HUES6 (cell line): ENCODE data around the gene SUPT5H.
"Not testable (repeated sequence)": the region's sequence is repeated elsewhere in the genome, so short reads cannot be mapped to it uniquely, and the experiment has no call there.

Experiments used
- H3K27ac ChIP-seq: 2 replicates; pipeline ENCODE4 v1.7.0; 2013; ENCODE audit warnings: low read depth, mild to moderate bottlenecking, low read length, inconsistent platforms
- H3K27me3 ChIP-seq: 2 replicates; pipeline ENCODE4 v1.6.1; 2013; ENCODE audit warnings: low read length; ENCODE audit not compliant: control insufficient read depth, insufficient read depth
- H3K36me3 ChIP-seq: 2 replicates; pipeline ENCODE4 v1.6.1; 2013; ENCODE audit warnings: low read length; ENCODE audit not compliant: control insufficient read depth, insufficient read depth
- H3K4me1 ChIP-seq: 2 replicates; pipeline ENCODE4 v1.6.1; 2013; ENCODE audit warnings: low read length; ENCODE audit not compliant: control insufficient read depth, insufficient read depth
- H3K4me3 ChIP-seq: 2 replicates; pipeline ENCODE4 v1.5.1; 2013; ENCODE audit warnings: low read depth, low read length
- H3K9ac ChIP-seq: one replicate; pipeline ENCODE4 v1.6.1; 2013; ENCODE audit warnings: mild to moderate bottlenecking, low read length
- H3K9me3 ChIP-seq: 2 replicates; pipeline ENCODE4 v1.6.1; 2013; ENCODE audit warnings: low read depth, low read length; ENCODE audit not compliant: control insufficient read depth, insufficient read depth

The SUPT5H gene

DNA sequence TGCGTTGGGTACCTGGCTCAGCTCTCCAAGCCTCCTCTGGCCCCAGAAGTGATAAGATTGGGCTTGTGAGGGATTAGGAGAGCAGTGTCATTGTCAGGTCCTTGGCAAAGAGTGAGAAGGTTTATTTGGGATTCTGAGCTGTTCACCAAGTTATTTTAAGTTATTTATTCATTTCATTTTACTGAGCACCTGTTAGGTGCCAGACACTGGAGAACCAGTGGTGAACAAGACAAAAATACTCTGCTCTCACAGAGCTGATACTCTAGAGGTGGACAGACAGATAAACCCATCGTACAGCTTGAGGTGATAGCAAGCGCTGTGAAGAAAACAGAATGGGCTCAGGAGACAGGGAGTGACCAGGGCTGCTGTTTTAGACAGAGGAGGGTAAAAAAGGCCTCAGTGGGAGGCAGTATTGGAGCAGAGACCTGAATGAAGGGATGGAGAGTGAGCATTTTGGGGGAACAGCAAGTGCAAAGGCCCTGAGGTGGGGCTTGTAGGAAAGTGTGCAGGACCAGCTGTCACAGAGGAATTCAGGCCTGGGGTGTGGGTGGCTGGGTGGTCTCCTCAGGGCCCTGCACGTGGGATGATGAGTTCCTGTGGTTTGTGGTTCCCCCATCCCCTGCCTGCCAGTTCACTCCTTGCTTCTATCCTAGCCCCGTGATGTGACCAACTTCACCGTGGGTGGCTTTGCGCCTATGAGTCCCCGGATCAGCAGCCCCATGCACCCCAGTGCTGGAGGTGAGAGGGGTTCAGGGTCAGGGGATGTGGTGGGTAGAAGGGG is 26.6 kb downstream of the SUPT5H start:
- Histone ChIP-seq H3K36me3 (peaks cover 93% of the 10 kb centered on the region), H3K27me3 (no peaks in the 10 kb centered on the region), H3K27ac (no peak overlapping the region), H3K9ac (no peak overlapping the region), H3K4me1 (no peaks in the 10 kb centered on the region), H3K9me3 (no peaks in the 10 kb centered on the region), H3K4me3 (no peak overlapping the region)

DNA sequence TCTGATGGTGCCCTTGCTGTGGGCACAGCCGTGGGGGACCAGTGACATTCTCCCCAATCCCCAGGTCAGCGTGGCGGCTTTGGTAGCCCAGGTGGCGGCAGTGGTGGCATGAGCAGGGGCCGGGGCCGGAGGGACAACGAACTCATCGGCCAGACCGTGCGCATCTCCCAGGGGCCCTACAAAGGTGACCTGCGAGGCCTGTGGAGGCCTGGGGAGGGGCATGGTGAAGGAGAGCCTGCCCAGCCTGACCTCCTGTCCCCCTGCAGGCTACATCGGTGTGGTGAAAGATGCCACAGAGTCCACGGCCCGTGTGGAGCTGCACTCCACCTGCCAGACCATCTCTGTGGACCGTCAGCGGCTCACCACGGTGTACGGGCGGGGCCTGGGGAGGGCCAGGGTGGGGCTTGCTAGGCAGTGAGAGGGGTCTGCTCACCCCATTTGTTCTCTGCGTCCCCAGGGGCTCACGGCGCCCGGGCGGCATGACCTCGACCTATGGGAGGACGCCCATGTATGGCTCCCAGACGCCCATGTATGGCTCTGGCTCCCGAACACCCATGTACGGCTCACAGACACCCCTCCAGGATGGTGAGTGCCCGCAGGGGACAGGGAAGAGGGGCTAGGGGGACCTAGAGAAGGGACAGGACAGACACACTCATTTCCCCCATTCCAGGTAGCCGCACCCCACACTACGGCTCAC is 27.5 kb downstream of the SUPT5H start:
- Histone ChIP-seq H3K36me3 (peaks cover 85% of the 10 kb centered on the region), H3K9me3 (no peaks in the 10 kb centered on the region), H3K4me1 (no peaks in the 10 kb centered on the region), H3K27ac (no peak overlapping the region), H3K9ac (no peak overlapping the region), H3K27me3 (no peaks in the 10 kb centered on the region), H3K4me3 (no peak overlapping the region)

DNA sequence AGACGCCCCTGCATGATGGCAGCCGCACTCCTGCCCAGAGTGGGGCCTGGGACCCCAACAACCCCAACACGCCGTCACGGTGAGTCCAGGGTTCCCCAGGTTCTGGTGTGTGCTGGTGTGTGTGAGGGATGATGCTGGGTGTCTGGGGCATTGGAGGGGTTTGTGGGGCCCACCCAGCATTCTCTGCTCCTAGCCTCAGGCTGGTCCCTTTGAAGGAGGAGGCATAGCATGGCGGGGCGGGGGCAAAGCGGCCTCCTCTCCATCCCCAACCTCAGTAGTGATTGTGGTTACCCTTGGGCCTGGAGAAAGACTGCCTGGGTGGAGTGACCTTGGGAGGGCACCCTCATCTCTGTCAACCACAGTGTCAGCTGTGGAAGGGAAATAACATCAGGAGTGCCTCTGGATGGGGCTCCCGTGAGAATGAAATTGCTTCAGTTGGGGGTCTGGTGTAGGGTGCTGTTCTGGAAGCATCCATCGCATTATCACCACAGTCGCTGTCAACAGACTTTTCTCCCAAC is 28.1 kb downstream of the SUPT5H start:
- no peak overlapping the region for H3K4me3 ChIP-seq
- no peaks in the 10 kb centered on the region for H3K9me3 ChIP-seq
- no peak overlapping the region for H3K27ac ChIP-seq
- no peak overlapping the region for H3K9ac ChIP-seq
- H3K36me3 ChIP-seq = peaks cover 79% of the 10 kb centered on the region
- no peaks in the 10 kb centered on the region for H3K27me3 ChIP-seq
- no peaks in the 10 kb centered on the region for H3K4me1 ChIP-seq

DNA sequence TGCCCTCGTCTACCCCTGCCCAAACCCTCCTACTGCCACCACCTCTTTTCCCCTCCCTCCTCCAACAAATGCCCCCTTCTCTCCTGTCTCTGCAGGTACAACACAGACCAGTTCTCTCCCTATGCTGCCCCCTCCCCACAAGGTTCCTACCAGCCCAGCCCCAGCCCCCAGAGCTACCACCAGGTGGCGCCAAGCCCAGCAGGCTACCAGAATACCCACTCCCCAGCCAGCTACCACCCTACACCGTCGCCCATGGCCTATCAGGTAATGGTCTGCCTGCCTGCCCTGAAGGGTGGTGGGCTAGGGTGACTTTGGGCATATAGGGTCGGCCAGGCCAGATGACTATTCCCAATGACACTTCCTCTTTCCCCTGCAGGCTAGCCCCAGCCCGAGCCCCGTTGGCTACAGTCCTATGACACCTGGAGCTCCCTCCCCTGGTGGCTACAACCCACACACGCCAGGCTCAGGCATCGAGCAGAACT is 28.8 kb downstream of the SUPT5H start:
- Histone ChIP-seq H3K4me3 (no peak overlapping the region), H3K36me3 (peaks cover 72% of the 10 kb centered on the region), H3K9me3 (no peaks in the 10 kb centered on the region), H3K4me1 (no peaks in the 10 kb centered on the region), H3K9ac (no peak overlapping the region), H3K27me3 (no peaks in the 10 kb centered on the region), H3K27ac (no peak overlapping the region)

DNA sequence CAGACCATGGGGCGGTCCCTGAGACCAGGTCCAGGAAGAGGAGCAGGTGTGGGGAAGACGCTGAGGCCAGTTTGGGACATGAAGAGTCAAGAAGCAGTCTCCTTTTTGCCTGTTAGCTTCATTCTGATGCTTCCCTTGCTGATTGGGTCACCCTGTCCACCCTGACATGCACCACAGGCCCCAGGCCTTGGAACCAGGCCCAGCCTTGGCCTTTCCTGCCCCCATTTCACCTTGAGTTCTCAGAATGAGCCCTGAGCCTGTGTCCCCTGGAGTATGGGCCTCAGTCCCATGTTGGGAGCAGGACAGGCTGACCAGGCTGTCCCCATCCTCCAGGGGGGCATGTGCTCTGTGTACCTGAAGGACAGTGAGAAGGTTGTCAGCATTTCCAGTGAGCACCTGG is 30.4 kb downstream of the SUPT5H start:
- no peaks in the 10 kb centered on the region for H3K9me3 ChIP-seq
- H3K4me3 ChIP-seq = no peak overlapping the region
- H3K9ac ChIP-seq = no peak overlapping the region
- peaks cover 56% of the 10 kb centered on the region for H3K36me3 ChIP-seq
- peaks cover 8% of the 10 kb centered on the region for H3K4me1 ChIP-seq
- no peaks in the 10 kb centered on the region for H3K27me3 ChIP-seq
- H3K27ac ChIP-seq = no peak overlapping the region

DNA sequence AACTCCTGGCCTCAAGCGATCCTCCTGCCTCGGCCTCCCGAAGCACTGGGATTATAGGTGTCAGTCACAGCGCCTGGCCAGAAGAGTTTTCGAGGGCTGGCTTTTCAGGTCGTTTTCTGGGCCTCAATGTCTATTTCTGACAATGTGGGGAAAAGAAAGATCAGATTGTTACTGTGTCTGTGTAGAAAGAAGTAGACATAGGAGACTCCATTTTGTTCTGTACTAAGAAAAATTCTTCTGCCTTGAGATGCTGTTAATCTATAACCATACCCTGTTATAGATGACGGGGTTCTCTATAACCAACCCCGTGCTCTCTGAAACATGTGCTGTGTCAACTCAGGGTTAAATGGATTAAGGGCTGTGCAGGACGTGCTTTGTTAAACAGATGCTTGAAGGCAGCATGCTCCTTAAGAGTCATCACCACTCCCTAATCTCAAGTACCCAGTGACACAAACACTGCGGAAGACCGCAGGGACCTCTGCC is 34.0 kb downstream of the SUPT5H start:
- H3K4me3 ChIP-seq, H3K27ac ChIP-seq, H3K9ac ChIP-seq, H3K27me3 ChIP-seq, H3K9me3 ChIP-seq: not testable (repeated sequence)
- peaks cover 16% of the 10 kb centered on the region for H3K4me1 ChIP-seq
- peaks cover 42% of the 10 kb centered on the region for H3K36me3 ChIP-seq

DNA sequence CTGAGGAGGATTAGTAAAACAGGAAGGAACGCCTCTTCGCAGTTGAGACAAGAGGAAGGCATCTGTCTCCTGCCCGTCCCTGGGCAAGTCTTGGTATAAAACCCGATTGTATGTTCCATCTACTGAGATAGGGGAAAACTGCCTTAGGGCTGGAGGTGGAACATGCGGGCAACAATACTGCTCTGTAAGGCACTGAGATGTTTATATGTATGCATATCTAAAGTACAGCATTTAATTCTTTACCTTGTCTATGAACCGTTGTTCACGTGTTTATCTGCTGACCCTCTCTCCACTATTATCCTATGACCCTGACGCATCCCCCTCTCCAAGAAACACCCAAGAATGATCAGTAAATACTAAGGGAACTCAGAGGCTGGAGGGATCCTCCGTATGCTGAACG is 34.5 kb downstream of the SUPT5H start:
- no peaks in the 10 kb centered on the region for H3K27me3 ChIP-seq
- no peaks in the 10 kb centered on the region for H3K9me3 ChIP-seq
- H3K27ac ChIP-seq = no peak overlapping the region
- peaks cover 16% of the 10 kb centered on the region for H3K4me1 ChIP-seq
- H3K36me3 ChIP-seq = peaks cover 41% of the 10 kb centered on the region
- H3K4me3 ChIP-seq = peak overlapping the region; percentile 95
- peak overlapping the region; percentile 24 for H3K9ac ChIP-seq

DNA sequence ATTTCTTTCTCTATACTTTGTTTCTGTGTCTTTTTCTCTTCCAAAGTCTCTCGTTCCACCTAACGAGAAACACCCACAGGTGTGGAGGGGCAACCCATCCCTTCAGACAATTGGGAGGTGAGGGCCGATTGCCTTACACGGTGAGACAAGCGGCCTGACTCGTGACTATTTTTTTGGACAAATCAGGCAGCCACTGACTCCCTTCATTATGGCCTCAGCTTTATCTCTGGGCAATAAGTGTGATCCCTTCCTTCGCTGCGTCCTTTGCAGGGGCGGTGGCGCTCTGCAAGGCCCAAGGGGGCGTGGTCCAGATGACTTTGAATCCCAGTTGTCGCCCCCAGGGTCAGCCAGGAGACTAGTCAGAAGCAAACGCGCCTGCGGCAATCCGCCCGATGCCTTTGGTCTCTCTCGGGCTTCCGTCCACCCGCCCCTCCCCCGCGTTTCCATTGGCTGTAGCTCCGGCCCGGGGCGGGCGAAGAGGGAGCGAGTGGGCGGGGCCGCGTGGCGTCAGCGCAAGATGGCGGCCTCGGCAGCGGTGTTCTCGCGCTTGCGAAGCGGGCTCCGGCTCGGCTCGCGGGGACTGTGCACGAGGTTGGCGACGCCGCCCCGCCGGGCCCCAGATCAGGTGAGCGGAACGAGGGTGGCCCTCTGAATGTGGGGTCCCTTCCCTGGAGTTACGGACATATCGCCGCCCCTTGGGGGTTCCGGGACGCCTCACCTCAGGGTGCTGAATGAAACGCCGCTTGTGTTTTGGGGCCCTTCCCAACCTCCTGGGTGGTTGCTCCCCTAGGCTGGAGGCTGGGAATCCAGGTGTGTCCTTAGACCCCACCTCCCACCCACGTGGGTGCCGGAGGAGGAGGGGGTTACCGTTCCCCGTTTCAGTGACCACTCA is 35.2 kb downstream of the SUPT5H start, which contains the start of gene TIMM50:
Gene TIMM50, plus strand, starts transcription at position 502 of the 892 bp plus-strand sequence. Its CDS starts 16 bp downstream, at position 518.
- Histone ChIP-seq H3K27me3 (no peaks in the 10 kb centered on the region), H3K4me1 (peaks cover 16% of the 10 kb centered on the region), H3K9me3 (no peaks in the 10 kb centered on the region), H3K9ac (peak within 1 kb of the TSS; percentile 98), H3K36me3 (peaks cover 46% of the 10 kb centered on the region), H3K27ac (peak within 1 kb of the TSS; percentile 97), H3K4me3 (peak within 1 kb of the TSS; percentile 95)

DNA sequence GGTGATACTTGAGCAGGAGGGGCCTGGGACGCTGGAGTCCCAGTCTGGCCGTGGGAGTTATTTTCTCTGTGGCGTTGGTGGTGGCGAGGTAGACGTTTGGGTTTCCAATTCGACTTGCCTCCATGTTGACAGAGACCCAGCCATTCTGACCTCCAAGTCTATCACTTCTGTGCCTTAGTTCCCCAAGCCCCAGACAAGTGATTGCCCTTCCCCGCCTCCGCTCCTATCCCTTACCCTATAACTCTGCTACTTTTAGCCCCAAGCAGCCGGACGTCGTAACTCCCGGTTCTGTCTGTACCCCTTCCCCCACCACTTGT is 35.8 kb downstream of the SUPT5H start:
- H3K36me3 ChIP-seq = peaks cover 46% of the 10 kb centered on the region
- peak overlapping the region; percentile 95 for H3K4me3 ChIP-seq
- no peaks in the 10 kb centered on the region for H3K27me3 ChIP-seq
- H3K4me1 ChIP-seq = peaks cover 16% of the 10 kb centered on the region
- H3K27ac ChIP-seq = peak overlapping the region; percentile 97
- peak overlapping the region; percentile 98 for H3K9ac ChIP-seq
- no peaks in the 10 kb centered on the region for H3K9me3 ChIP-seq

DNA sequence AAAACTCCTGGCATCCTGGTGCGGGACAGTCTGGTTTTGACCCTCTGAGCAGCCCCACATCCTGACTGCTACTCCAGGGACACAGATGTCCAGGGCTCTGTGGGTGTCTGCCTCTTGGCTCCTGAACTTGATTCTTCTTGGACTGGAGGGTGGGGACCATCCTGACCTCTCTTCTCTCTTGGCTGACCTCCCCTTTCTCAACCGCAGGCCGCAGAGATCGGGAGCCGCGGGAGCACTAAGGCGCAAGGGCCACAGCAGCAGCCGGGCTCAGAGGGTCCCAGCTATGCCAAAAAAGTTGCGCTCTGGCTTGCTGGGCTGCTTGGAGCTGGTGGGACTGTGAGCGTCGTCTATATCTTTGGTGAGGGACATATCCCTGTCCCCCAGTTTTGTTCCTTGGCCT is 36.3 kb downstream of the SUPT5H start:
- Histone ChIP-seq H3K9me3 (no peaks in the 10 kb centered on the region), H3K27ac (peak overlapping the region; percentile 97; the same call in 1 of the 2 replicates), H3K4me3 (peak overlapping the region; percentile 95), H3K9ac (peak overlapping the region; percentile 98), H3K36me3 (peaks cover 46% of the 10 kb centered on the region), H3K27me3 (no peaks in the 10 kb centered on the region), H3K4me1 (peaks cover 16% of the 10 kb centered on the region)
